Activated CD4-positive, CD25-positive, alpha-beta regulatory T cell treated with anti-CD3 and anti-CD28 coated beads, Interleukin-2, amount 50 U/mL, for 24 hours (primary cell): ENCODE measurements around the gene EIF4H.
"Not testable (repeated sequence)": the region's sequence is repeated elsewhere in the genome, so short reads cannot be mapped to it uniquely, and the experiment has no call there.

Experiments used
- ATAC-seq, 2 donors: fragments of 150-1000 bp; cut with Tn5 transposase; one replicate each; pipeline ENCODE4 v1.10.0; 2021; ENCODE audit warnings: mild to moderate bottlenecking in 1 of 2, moderate library complexity in 1 of 2

Gene EIF4H

DNA sequence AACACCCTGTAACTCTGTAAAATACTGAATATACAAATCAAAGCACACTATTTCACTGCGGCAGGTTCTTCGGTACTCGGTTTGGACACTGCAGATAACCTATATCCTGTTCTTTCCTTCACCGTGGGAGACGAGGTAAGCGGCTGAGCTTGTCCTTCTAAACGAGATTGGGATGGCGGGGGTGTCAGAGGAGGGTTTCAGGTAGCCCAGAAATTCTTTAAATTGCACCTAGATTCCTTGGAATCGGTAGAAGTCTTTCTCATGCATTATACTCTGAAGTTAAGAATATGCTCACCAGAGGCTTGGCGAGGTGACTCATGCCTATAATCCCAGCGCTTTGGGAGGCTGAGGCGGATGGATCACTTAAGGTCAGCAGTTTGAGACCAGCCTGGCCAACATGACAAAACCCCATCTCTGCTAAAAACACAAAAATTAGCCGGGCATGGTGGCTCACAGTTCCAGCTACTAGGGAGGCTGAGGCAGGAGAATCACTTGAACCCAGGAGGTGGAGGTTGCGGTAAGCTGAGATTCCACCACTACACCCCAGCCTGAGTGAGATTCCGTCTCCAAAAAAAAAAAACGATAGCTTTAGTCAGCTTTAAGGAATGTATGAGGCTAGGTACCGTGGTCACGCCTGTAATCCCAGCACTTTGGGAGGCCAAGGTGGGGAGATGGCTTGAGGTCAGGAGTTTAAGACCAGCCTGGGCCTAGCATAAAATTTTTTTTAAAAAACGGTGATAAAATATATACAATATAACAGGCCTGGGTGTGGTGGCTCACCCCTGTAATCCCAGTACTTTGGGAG, 25.6 kb downstream of the EIF4H start:
- ATAC-seq = no peak

- no peak for ATAC-seq
Measured at GRCh38 chr7:74202841-74203556, 28.8 kb downstream of the EIF4H start.

GRCh38 chr7:74203956-74204618, 29.9 kb downstream of the EIF4H start:
- no peak for ATAC-seq

GRCh38 chr7:74206052-74206451, 31.9 kb downstream of the EIF4H start:
- not testable (repeated sequence) for ATAC-seq

DNA sequence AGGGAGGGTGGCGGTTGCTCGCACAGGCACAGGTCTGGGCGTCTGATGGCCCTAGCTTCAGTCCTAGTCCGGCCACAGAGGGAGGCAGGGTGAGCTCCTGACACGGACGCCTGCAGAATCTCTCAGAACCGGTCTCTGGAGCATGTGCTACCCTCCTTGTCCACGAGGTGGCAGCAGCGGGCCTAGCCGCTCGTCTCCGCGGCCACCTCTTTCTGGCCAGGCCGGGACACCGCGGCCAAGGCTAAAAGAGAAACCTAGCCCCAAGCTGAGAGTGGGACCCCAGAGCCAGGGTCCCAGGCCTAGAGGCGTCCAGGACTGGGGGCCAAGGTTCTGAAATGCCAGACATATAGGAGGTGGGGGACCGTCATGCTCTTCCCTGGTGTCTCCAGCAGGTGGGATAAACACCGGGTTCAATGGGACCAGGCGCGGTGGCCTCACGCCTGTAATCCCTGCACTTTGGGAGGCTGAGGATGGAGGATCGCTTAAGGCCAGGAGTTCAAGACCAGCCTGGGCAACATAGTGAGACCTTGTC, 32.5 kb downstream of the EIF4H start:
- peak; percentile 58 to 64 for ATAC-seq

DNA sequence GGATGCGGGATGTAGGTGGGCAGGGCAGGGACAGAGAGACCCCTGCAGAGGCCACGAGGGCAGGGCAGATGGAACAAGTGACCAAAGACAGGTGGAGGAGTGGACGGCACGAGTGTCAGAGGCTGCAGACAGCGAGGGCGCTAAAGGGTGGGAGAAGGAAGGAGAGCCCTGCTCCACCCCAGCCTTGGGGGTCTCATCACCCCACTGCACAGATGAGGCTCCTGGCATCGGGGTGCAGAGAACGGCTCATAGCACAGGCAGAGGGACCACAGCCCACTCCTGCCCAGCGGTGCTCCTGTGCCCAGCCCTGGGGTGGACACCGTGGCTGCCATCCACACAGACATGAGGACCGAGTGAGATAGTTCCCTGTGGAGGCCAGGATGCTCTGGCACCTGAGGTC, 33.4 kb downstream of the EIF4H start:
- ATAC-seq = no peak

GRCh38 chr7:74208241-74208640, 34.1 kb downstream of the EIF4H start:
- ATAC-seq = not testable (repeated sequence)

GRCh38 chr7:74212661-74213060, 38.5 kb downstream of the EIF4H start:
- ATAC-seq = no peak

DNA sequence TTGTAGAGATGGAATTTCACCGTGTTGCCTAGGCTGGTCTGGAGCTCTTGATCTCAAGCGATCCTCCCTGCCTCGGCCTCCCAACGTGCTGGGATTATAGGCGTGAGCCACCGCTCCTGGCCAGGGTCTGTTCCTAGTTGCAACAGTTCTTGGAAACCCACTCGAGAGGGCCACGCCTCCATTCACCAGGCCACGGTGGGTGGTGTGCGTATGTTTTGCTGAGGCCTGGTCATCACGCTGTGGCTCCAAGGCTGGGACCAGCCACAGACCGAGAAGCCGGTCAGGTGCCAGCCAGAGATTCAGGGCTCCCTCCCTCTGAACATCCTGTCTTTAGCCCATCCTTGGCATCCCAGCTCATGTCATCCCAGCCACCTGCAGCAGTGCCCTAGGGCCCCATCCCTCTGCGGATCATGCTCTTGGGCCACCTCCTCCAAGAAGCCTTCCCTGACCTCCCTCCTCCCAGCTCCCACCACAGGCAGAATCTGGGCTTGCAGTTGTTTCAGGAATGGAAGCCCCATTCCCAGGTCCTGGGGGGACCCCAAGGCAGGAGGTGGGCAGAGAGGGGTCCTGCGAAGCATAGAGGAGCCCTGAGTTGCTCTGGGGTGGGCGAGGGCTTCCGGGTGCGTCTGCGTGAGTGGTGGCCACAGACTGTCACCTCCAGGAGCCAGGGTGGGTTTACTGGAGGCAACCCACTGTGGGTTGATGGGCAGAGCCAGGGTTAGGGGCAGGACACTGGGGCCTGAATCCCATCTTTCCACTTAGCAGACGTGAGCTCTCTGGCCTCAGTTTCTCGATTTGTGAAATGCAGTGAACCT, 40.9 kb downstream of the EIF4H start:
- ATAC-seq = no peak

GRCh38 chr7:74215921-74216320, 41.8 kb downstream of the EIF4H start:
- no peak for ATAC-seq

GRCh38 chr7:74216361-74216761, 42.2 kb downstream of the EIF4H start:
- no peak for ATAC-seq

DNA sequence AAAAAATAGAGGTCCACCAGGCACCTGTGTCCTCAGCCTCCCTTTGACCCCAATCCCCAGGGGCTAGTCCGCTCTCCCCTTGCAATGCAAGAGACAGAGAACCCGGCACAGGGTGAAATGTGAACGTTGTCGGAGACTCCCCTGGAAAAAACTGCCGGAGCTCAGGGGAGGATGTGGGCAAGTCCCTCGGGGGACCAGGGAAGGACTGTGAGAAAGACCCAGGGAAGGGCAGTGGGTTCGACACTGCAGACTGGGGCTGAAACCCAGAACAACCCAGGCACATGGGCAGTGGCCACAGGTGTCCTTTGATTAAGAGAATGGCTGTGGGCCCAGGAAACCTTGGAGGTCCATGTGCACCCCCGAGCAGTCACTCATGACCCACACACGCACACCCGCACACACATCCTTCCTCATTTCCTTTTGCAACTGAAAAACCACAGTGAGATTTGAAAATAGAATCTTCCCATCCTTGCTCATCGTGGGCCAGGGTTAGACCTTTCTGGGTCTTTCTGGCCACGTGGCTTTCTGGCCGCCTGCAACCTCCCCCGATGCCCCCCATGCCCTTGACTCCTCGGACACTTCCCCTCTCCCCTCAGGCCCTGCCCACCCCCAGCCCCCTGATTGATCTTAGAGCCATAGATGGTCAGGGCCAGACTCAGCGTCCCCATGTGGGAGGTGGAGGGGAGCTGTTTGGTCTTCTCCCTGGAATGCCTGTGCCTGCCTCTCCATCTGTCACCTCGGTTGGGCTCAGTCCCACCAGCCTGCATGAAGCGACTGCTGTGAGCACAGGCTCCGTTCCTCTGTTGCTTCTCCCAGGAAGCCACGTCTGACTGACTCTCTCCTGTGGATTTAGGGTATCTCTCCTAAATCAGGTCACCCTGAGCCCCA, 43.5 kb downstream of the EIF4H start:
- ATAC-seq = peak; percentile 35 to 41

DNA sequence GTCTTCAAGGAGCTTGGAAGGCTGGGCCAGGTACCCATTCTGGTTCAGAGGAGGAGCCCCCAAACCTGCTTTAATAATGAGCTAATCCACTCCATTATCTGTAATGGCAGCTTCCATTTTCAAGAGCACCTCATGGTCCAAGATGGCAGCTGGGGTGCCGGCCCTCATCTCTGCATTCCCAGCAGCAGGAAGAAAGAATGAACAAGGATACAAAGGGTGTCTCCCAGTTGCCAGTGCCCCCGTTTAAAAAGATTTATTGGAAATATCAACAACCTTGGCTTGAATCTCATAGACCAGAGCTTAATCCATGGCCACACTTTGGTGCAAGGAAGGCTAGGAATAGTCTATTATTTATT, 44.2 kb downstream of the EIF4H start:
- no peak for ATAC-seq

- ATAC-seq = no peak
Measured at GRCh38 chr7:74219416-74219815, 45.3 kb downstream of the EIF4H start.

DNA sequence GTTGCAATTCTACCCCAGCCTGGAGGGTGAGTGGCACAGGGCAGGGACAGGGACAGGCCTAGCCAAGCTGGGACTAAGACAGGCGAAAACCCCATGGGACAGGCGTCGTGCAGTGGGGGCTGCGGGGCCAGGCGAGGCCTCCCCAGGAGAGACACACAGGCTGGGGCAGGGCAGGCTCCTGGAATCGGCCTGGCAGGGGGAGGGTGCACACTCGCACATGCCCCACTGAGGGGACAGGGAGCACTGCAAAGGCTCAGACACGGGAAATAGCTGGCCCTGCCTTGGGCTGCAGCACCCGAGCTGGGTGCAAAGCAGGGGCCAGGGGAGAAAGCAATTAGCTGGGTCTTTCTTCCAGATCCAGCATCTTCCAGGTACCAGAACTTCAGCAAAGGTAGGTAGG, 46.1 kb downstream of the EIF4H start:
- ATAC-seq = no peak

- ATAC-seq = no peak
Measured at GRCh38 chr7:74221713-74222112, 47.6 kb downstream of the EIF4H start.

- ATAC-seq = no peak
Measured at GRCh38 chr7:74222851-74223710, 48.9 kb downstream of the EIF4H start.

GRCh38 chr7:74223711-74224510, 49.8 kb downstream of the EIF4H start:
- no peak for ATAC-seq

GRCh38 chr7:74224511-74224832, 50.3 kb downstream of the EIF4H start:
- no peak for ATAC-seq

DNA sequence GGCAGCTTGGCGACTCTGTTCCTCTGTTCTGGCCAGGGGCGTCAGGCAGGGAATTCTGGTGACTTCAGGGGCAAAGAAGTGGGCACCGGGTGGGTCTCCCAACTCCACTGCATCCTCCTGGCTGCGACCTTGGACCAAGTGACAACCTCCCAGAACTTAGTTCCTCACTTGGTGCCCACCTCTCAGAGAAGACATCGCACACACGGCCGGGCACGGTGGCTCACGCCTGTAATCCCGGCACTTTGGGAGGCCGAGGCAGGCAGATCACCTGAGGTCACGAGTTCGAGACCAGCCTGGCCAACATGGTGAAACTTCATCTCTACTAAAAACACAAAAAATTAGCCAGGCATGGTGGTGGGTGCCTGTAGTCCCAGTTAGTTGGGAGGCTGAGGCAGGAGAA, 50.8 kb downstream of the EIF4H start:
- ATAC-seq = not testable (repeated sequence)
